Stimulated activated CD4-positive, alpha-beta T cell treated with anti-CD3 and anti-CD28 coated beads, Interleukin-1b, Interleukin-23, amount 100 ng/mL, for 4 hours (primary cell): Measurements from ENCODE around the gene SHANK1.

ENCODE experiments used
- DNase-seq, 2 donors: peaks; one replicate each; pipeline ENCODE4 v3.0.0-alpha.2; 2020; ENCODE audit warnings: low read depth in 2 of 2

SHANK1 gene

DNA sequence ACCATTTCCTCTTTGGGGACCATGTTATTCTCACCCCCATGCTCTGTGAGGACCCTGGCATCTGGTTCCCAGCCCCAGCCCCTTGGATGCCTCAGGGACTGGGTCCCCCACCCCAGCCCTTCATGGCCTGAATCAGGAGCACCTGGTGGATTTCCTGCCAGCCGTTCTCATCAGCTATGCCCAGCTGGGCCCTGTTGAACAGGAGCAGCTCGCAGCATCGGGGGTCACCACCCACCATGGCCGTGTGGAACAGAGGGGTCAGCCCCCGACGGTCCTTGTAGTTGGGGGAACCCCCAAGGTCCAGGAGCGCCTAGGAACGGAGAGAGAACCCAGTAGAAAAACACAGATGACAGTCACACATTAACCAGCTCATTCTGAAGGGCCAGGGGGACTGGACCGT is 7.8 kb downstream of the SHANK1 start:
- DNase-seq = no peak

DNA sequence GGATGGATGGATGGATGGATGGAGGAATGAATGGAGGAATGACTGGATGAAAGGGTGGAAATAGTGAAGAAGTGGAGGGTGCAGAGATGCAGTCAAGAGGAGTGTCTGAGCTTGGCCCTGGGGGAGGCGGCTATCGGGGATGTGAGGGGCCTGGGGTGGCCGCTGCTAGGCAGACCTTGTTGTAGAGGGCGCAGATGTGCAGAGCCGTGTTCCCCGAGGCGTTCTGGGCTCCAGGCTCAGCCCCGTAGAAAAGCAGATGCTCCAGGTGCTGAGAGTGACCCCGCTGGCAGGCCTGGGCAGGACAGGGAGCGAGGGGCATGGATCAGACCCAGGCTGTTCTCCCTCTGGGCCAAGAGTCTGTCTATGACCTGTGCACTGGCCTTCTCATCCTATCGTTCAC is 8.4 kb downstream of the SHANK1 start:
- DNase-seq = no peak

DNA sequence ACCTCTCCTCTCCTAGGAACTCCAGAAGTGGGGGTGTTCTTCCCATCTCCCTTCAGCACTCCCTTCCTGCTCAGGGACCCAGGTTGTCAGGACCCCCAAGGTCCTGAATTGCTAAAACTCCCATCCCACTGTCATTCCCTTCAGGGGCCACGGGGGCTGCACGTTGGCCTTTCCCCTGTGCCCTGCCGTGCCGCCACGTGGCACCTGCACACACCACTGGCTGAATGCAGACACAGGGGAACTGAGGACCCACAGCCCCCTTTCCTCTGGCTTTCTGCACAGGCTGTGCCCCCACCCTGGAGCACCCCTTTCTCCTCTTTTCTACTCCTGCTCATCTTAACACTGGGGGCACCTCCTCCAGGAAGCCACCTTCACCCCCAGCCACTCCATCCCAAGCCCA is 9.0 kb downstream of the SHANK1 start:
- no peak for DNase-seq

DNA sequence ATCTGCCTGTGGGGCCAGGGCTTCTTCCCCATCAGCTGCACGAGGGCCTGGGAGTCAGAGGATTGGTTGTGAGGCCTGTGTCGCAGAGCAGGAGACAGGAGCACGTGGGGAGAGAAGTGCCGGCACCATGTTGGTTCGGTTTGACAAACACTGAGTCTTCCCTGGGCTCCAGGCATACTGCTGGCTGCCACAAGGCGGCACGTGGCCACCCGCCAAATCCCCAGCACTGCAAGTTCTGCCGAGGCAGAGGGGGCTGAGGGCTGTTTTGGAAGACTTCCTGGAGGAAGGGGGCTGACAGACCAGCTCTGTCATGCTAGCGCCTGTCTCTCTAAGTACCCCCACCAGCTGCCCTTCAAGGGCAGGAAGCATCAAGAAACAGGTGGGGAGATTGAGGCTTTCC is 9.5 kb downstream of the SHANK1 start:
- DNase-seq = no peak

DNA sequence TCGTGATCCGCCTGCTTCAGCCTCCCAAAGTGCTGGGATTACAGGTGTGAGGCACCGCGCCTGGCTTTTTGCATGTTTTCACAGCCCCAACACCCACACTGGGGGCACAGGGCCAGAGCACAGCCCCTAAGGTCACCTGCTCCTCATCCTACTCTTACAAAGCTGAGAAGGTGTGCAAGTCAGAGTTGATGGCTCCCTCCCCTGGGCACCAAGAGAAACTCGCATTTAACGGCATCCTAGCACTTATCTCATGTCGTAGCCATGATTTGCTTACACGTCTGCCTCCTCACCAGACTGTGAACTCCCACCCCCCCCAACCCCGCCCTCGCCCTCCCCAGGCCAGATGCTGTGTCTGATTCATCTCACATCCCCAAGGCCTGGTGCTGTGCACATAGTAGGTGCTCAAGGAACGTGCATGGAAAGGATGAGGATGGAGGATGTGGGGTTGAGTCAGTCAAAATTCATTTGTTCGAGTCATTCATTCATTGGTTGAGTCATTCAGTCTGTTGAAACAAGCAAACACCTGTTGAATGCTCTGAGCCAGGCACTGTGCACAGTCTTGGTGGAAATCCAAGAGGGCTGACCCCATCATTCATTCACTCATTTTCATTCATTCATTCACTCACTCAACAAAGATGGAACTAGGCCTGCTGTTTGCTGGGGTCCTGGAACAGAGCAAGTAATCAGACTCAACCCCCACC is 11.3 kb downstream of the SHANK1 start:
- DNase-seq = no peak

DNA sequence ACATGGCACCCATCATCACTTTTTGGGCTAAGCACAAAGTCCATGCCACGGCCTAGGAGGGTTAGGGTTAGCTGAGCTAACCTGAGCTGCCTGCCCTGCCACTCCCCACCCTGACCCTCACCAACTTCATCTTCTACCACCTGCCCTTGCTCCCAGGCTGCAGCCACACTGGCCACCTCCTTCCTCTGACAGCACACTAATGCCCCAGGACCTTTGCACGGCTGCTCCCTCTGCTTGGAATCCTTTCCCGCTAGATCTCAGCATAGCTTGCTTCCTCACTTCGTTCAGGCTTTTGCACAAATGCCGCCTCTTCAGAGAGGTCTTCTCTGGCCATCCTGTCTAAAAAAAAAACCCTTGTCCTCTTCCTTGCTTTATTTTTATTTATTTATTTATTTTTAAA is 13.2 kb downstream of the SHANK1 start:
- DNase-seq = no peak

DNA sequence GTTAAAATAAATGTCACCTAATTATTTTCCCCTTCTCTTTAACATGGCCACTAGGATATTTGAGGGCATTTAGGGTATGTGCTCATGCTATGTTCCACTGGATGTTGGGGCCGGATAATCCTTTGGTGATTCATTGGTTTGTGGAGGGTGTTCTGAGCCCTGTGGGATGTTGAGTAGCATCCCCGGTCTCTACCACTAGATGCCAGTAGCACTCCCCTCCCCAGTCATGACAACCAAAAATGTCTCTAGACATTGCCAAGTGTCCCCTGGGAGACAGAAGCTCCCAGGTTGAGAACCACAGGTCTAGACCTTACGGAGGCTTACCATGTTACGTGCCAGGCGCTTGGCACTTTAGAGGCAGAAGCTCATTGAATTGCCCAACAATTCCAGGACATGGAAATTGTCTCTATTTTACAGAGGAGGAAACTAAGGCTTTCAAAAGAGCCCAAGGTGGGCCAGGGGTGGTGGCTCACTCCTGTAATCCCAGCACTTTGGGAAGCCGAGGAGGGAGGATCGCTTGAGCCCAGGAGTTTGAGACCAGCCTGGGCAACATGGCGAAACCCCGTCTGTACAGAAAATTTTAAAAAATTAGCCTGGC is 14.1 kb downstream of the SHANK1 start:
- no peak for DNase-seq

DNA sequence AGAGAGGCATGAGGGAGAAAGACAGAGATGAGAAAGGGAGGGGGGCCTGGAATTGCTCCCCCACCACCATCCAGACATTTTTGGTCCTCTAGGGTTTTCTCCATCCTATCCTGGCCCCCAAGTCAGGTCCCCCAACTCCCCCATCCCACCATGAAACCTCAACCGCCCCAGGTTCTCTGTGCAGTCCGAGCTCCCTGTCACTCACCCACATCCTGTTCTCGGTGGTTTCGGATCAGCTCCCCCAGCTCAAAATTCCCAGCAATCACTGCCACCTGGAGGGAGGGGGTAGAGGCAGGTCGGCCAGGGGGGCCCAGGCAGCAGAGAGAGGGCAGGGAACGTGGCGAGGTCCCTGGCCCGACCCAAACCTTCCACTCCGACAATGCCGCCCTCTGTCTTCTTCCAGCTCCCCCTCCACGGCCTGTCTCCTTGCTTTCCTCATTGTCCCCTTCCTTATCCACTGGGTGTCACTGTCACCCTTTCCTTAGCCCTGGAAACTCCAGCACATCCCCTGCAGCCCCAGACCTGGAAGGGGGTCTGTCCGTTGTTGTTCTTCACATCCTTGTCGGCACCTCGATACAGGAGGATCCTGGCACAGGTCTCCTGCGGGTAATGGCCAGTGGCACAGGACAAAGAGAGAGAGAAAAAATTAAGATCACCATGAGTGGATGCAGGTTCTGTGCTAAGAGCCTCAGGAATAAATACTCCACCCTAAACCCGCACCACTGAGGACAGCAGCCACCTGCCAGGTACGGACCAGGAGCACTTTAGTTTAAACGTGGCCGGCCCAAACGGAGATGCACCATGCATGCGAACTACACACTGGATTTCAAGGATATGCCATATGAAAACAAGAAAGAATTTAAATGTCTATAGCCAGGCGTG is 15.4 kb downstream of the SHANK1 start:
- no peak for DNase-seq

DNA sequence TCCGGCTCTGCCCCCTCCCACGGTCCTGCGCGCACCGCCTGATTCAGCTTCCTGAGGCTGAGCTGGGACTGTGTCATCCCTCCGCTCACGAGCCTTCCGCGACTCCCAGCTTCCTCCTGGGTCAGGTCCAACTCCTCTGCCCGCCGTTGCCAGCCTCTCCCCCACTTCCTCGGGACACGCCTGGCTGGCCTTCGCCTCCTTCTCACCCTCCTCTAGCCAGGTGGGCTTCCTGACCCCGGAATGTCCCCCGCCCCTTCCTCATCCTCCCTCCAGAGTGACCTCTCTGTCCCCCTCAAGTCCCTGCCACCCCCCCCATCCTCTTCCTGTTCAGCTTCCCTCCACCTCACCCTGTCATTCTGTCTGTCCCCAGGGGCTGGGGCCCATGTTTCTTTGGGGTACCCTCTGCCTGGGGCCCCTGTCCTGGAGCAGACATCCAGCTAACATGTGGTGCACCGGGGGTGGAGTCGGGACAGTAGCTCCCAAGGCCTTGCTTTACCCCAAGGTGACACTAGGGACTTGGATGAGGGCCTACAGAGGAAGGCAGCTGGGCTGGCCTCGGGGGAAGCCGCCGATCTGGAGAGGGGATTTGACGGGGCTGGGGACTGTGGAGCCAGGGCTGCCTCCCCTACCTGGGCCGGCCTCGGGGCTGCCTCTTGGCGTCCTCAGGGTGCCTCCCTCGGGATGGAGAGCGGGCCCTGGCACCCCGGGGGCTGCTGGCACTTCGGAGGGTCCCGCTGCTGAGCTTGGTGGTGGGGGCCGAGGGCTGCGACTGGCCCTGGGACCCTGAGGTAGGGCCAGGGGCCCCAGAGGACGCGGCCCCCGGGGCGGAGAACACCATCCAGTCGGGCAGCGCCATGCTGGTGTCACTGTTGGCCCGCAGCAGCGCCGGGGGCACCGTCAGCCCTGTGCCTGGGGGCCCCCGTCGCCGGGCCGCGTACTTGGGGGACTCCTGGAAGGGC is 16.5 kb downstream of the SHANK1 start:
- no peak for DNase-seq

DNA sequence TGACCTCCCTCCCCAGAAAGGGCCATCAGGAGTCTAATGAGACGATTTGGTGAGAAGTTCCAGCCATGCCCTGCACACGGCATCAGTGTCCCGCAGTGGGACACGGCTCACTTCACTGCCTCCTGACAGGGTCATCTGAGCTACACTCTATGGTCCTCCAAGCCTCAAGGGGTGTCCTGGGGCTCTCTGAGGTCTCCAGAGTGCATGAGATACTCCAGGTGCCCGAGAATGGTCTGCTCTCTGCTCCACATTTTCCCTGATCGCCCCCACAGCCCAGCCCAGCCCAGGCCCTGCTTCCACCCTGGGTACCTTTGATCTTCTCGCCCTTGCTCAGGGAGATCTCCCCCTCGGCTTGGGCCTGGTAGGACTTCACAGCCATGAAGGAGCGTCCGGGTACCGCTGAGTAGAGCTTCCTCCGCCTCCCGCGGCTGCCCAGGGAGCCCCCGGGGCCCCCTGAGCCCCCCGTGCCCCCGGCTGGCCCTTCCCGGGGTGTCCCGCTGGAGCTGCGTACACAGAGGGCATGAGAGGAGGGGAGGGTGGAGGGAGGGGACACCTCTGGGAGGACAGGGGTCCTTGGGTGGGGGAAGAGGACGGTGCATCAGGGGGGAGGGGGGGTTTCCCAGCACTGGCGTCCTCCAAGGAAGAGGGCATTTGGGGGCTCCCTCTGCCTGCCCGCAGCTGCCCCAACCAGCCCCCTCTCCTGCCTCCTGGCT is 17.3 kb downstream of the SHANK1 start:
- DNase-seq = no peak

DNA sequence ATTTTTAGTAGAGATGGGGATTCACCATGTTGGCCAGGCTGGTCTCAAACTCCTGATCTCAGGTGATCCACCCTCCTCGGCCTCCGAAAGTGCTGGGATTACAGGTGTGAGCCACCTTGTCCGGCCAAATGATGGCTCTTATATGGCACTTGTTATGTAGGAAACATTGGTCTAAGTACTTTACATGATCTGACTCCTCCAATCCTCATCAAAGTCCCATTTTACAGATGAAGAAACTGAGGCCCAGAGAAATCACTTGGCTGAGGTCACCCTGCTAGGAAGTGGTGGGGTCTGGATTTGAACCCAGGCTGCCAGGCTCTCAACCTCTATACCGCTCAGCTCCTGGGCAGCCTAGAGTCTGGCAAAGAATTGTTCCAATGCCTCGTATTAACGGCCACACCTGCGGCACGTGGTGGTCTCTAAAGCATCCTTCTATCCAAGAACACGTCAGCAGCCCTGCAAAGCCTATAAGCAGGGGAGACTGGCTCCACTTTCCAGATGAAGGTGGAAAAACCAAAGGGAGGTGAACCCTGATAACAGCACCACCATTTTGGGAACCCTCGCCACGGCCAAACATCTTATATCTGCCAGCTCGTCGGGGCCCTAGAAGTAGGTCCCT is 18.1 kb downstream of the SHANK1 start:
- no peak for DNase-seq

DNA sequence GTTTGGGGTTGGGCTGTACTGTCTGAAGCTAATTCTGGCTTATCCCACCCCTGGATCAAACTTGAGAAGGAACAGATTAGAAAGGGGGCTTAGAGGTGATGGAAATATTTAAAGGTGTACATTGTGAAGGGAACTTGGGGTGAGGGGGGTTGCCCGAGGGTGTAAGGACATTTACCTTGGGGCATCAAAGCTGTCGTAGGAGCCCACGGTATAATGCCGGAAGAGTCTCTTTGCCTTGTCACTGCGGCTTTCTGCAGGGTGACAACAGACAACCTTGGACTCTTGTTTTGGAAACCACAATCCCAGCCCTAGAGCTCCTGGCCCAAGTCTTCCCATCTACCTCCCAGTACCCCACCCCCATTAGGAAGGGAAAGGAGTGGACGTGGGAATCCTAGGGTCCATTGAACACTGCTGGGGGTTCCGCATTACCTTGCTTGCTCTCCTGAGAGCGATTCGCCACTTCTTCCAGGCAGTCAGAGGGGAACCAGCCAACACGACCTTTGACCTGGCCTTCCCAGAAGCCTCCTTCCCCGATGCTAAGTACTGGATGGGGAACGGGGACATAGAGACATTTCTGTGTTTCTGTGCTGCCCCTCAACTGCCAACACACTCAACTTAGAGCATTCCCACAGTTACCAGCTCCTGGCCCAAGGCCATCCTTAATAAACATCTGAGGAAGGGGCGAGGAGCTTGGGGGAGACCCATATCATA is 22.0 kb downstream of the SHANK1 start:
- no peak for DNase-seq

DNA sequence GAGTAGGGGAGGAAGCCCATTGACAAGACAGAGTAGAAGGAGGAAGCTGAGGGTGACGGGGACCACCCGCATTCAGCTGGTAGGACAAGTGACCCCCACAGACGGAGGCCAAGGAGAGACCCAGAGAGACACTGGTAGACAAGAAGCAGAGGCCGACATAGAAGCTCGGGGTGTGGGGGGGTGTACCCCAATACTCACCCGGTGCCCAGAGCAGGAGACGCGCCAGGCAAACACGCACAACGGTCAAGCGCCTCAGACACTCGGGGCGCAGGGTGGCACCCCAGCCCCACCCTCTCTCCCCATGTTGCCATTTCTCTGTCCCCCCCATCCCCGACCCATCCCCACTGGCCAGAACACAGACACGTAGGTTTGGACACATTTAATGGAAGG is 23.5 kb downstream of the SHANK1 start:
- no peak for DNase-seq

DNA sequence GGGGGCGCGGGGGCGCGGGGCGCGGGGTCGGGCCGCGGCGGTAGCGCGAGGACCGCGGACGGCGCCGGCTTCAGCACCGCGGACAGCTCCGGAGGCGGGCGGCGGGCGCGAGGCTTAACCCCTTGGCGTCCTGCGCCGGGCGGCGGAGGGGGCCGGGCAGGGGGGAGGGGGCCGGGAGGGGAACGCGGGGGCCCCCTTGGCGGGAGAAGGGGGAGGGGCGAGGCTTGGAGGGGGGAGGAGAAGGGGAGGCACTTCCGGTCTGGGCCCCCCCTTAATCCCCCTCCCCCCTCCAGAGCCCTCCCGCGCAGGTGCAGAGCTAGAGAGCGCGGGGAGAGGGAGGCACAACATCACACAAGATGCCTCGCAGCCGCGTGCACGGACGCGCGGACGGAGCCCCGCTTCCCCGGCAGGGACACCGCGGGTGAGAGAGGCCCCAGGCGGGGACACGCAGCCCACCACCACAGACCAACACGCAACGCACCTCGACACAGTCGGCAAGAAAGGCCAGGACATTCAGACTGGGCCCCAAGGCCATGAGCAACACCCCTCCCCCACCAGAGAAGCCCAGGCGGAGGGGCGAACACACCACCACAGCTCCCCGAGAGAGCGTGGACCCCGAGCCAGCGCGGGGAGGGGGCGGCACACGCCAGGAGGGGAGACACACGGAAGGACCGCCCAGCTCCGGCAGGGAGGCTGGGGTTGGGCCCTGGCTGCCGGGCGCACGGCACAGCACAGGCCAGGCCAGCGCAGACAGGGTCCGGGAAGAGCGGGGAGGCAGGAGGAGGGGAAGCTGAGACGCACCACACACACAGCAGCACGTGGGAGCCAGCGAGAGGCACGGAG is 24.1 kb downstream of the SHANK1 start:
- DNase-seq = peak in 1 of 2 donors; percentile 25

DNA sequence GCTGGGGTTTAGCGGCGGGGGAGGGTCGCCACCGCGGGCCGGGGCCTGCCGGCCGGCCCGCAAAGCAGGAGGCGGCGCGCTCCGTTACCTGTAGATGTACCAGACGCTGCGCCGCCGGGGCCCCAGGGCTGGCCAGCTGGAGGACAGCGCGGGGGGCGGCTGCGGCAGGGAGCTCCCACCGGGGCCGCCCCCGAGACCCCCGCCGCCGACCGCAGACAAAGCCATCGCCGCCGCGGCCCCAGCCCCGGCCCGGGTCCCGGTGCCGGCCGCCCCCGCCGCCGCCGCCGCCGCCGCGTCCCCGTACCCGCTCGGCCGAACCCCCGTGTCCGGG is 24.8 kb downstream of the SHANK1 start:
- DNase-seq = no peak

DNA sequence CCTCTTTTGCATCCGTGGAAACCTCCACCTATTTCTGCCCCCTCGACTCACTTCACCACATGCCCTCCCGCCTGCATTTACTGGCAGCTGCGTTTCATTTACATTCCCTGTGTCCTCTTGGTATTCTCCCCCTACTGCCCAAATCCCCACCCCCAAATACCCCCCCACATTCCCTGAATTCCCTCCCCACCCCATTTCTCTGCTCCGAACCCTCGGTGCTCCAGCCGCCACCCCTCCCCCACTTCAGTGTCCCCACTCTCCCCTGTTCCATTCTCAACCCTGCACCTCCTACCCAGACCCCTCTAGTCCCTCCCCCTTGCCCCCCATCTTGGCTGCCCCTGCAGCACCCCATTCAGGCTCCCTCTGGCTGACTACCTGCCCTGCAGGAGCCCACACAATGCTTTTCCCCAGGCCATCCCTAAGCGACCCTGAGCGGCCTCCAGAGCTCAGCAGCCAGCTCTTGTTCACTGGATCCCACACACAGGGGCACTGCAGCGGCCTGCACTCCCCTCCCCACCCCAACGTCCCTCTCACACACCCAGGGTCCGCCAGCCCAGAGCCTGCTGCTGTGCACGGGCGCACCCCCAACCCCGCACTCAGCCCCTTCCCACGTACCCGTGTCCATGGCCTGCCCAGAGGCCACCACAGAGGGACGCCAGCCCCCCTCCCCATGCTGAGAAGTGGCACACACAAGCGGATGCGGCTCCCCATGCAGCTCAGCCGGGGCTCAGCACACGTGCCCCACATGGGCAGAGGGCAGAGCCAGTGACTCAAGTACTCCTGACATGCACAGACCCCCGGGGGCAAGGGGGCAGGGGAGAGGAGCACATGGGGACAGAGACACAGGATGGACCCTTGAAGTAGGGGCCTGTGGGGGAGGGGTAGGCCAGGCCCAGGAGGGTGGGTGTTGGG is 26.3 kb downstream of the SHANK1 start:
- no peak for DNase-seq

DNA sequence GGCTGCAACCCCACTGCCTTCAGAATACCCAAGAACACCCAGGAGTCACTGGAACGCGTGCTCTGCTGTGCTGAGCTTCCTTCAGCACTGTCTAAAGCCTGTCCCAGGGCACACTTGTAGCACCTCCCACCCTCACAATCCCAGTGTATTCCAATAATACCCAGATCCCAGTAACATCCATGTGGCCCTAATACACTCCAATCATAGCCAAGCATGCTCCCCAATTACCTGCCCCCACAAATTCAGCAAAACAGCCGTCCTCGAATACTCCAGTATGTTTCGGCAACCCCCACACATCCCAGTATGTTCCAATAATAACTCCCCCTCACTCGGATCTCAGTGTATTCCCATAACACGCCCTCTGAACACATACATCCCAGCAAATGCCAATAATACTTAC is 29.2 kb downstream of the SHANK1 start:
- no peak for DNase-seq

DNA sequence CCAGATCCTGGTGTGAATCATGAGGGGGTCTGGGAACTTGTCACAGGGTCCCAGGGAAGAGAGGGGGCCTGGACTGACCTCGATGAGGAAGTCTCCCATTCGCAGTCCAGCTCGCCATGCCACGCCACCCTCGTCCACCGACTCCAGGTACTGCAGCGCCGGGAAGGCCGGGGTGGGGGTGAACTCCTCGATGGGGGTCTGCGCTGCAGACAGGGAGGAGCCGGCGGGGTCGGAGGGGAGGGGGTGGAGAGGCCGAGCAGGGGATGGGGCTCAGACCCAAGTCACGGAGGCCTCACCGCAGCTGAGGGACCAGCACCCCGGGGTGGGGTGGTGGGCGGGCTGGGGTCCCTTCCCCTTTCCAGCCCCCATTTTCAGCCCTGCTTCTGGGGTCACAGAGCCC is 30.8 kb downstream of the SHANK1 start:
- DNase-seq = no peak
